KG1 (cell line): ENCODE measurements around the gene PLAC1.

ENCODE experiments used
- DNase-seq: peaks from one replicate; lab custom pipeline; 2025; lab: John Stamatoyannopoulos, UW

Gene PLAC1

DNA sequence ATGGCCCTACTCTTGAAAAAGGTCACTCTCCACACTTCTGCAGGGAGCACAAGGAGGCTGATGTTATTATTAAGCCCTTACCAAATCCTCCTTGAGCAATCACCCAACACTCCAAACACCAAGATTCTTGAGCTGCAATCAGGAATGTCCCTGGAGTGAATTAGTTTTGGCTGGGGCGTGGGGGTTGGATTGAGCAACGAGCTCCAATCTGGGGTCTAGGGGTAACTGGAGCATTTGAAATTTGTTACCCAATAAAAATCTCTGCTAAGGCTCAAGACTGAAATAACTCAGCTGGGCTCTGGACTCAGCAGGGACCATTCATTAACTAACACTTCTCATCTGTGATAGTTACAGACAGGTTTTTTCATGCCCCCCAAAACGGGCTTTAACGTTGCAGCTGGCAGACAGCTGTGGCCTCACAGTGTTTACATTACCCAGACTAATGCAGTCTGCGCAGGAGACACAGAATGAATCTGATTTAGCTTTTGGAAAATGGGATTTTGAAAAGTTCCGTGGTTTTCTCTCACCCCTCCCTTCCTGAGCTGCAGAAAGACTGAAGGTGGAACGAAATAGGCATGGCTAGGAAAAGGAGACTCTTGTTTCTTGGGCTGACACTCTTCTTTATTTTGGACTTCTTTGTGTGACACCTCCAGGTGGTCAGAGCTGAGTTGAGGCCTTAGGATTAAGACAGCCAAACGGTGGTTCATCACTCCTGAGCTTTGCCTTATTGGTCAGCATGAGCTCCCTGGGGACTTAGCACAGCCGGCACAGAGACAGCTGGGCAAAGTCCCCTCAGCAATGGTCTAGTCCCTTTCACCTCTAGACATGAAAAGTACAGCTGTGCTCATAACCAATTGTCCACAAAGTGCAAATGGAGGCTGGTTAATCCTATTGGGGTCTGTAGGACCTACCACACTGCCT is 26.6 kb downstream of the PLAC1 start:
- DNase-seq: no peak

DNA sequence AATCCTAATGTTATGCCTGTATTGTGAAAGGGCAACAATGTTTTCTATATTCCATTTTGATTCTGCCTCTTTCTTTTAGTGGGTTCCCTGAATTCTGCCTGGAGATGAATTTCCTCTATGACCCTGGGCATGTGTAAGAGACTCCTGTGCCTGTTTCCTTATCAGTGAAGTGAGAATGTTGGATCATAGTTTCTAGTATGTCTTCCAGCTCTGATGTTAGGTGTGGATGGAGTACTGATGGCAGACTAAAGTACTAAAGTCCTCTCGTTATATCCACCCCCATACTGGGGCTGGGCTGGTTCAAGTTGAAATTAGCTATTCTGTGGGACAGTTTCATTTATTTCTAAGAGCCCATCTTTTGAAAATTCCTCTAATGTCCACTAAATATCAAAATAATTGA is 29.6 kb downstream of the PLAC1 start:
- DNase-seq: no peak

GRCh38 chrX:134626434-134626833 is 31.8 kb downstream of the PLAC1 start:
- DNase-seq: no peak

DNA sequence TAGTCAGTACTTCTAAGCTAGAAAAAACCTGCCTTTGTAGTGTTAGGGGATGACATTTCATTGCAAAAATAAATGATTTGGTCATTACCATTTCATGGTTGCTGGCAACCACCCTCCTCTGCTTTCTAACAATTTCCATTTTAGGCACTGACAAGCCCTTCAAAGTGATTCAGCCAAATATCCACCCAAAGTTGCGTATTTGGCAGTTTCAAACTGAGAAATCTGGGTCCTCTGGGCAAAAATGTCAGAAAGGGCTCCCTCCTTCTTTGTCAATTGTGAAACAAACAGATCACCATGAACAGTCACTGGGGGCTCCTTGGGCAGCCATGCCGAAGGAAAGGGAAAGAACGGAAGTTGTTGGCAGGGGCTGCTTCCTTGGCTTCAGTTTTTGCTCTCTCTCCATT is 33.0 kb downstream of the PLAC1 start:
- no peak for DNase-seq

- DNase-seq: no peak
Observed at GRCh38 chrX:134624046-134624430, 34.2 kb downstream of the PLAC1 start.

- no peak for DNase-seq
Observed at GRCh38 chrX:134623293-134624045, 34.8 kb downstream of the PLAC1 start.

DNA sequence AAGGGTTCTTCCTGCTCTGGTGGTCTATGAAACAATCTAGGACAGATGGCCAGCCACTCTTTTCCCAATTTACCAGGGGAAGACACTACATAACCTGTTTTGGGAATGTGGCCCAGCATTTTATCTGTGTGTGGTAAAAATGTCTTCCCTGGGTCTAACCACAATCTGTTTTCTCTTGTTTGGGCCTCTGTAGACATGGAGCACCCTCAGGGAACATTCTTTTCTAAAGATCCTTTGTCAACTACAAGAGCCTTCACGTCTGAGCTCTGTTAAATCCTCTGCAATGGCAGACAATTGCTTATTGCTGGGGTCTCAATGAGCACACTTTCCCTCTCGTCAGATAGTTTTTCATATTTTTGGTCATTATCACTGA is 35.5 kb downstream of the PLAC1 start:
- DNase-seq: no peak

- no peak for DNase-seq
Observed at GRCh38 chrX:134622056-134622812, 36.0 kb downstream of the PLAC1 start.

GRCh38 chrX:134619838-134620237 is 38.4 kb downstream of the PLAC1 start:
- DNase-seq: no peak

- no peak for DNase-seq
Observed at GRCh38 chrX:134613396-134613795, 44.9 kb downstream of the PLAC1 start.

DNA sequence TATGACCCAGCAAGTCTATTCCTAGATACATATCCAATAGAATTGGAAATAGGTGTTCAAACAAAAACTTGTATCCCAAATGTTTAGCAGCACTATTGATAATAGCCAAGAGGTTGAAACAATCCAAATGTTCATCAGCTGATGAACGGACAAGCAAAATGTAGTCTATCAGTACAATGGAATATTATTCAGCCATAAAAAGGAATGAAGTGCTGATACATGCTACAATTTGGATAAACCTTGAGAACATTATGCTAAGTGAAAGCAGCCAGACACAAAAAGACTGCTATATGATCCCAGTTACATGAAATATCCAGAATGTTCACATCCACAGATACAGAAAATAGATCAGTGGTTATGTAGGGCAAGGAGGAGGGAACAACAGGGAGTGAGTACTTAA is 50.1 kb downstream of the PLAC1 start:
- no peak for DNase-seq

DNA sequence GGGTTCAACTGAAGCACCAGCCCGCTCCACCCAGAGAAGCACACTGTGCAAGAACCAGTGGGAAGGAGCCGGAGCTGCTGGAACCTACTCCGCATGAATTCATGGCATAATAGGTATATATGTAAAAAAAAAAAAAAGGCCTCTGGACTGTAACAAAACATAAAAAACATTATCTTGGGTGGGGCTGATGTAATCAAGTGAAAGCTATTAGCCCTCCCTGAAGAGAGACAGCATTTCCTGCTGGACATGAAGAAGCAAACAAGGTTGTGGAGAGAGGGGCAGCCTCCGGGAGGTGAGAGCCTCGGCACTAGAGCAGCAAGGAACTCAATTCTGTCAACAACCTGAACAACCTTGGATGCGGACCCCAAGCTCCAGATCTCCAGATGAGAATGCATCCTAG is 50.7 kb downstream of the PLAC1 start:
- DNase-seq: no peak

- DNase-seq: no peak
Observed at GRCh38 chrX:134604701-134605311, 53.5 kb downstream of the PLAC1 start.

- no peak for DNase-seq
Observed at GRCh38 chrX:134603806-134604700, 54.2 kb downstream of the PLAC1 start.

- no peak for DNase-seq
Observed at GRCh38 chrX:134602410-134602809, 55.9 kb downstream of the PLAC1 start.

- no peak for DNase-seq
Observed at GRCh38 chrX:134601240-134601765, 57.0 kb downstream of the PLAC1 start.

DNA sequence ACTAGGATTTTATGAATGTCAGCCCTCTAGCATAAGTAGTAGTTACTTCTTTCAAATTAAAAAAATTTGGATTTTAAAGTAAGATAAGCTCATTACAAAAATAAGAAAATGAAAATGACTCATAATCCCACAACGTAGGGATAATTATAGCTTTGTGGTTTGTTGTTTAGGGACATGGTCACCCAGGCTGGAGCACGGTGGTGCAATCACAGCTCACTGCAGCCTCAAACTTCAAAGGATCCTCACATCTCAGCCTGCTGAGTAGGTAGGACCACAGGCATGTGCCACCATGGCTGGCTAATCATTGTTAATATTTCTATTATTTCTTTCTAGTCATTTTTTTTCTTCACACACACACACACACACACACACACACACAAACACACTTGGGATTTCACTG is 57.6 kb downstream of the PLAC1 start:
- no peak for DNase-seq

DNA sequence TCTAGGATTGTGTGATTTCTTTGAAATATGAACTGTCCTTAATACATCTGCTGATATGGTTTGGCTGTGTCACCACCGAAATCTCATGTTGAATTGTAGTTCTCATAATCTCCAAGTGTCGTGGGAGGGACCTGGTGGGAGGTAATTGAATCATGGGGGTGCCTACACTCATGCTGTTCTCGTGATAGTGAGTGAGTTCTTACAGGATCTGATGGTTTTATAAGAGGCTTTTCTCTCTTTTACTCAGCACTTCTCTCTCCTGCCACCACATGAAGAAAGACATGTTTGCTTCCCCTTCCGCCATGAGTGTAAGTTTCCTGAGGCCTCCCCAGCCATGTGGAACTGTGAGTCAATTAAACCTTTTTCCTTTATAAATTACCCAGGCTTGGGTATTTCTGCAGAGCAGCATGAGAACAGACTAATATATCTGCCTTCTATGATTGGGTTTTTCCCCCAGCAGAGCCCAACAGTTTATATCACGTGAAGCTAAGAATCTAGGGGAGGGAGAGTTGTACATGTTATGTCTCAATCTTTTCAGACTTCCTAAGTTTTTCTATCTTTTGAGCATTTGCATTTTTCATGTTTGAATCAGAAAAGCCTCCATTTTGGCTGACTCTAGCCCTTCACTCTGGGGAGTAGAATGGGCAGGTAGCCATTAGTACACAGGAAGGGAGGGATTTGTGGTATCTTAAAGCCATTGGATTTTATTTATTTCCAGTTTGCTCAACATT is 58.9 kb downstream of the PLAC1 start:
- no peak for DNase-seq

DNA sequence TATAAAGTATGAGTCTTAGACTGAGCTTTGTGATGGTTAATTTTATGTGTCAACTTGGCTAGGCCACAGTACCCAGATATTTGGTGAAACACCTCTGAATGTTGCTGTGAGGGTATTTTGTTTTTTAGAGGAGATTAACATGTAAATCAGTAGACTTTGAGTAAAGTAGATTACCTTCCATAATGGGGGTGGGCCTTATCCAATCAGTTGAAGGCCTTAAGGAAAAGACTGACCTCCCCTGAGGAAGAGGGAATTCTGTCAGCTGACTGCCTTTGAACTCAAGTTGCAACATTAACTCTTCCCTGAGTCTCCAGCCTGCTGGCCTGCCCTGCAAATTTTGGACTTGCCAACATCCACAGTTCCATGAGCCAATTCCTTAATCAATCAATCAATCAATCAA is 66.0 kb downstream of the PLAC1 start:
- DNase-seq: no peak

- DNase-seq: no peak
Observed at GRCh38 chrX:134591502-134591901, 66.8 kb downstream of the PLAC1 start.
